ENCODE data around the gene BLZF1. TPM values are rescaled to one million over a fixed set of nuclear protein-coding genes. Genes with fewer than 3 reads are reported as not detected.
A peak's percentile ranks its signal among the peaks of the same experiment; 100 is the strongest.

BLZF1 gene, protein sequence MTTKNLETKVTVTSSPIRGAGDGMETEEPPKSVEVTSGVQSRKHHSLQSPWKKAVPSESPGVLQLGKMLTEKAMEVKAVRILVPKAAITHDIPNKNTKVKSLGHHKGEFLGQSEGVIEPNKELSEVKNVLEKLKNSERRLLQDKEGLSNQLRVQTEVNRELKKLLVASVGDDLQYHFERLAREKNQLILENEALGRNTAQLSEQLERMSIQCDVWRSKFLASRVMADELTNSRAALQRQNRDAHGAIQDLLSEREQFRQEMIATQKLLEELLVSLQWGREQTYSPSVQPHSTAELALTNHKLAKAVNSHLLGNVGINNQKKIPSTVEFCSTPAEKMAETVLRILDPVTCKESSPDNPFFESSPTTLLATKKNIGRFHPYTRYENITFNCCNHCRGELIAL
- 10 to 100 TPM; 15.7 to 31.5 (median 22.5) TPM for total RNA-seq

- no peak for TF ChIP-seq CTCF (IDR thresholded peaks at IDR 0.05)
Measured at GRCh38 chr1:169367686-169368405, at the start of gene BLZF1, which contains the start of gene NME7. Gene BLZF1 (plus strand): TSS chr1:169368195. CDS start chr1:169369523, 1,328 bp downstream. Gene NME7 (minus strand): TSS chr1:169367797. CDS start chr1:169367710, 87 bp downstream.

GRCh38 chr1:169318536-169319244 lies 49.3 kb upstream of the BLZF1 start:
- no peak for ATAC-seq (ENCODE audit: low FRiP score)
- no peak for TF ChIP-seq CTCF (IDR thresholded peaks at IDR 0.05)
- DNase-seq (ENCODE audit: low spot score) = no peak

More at GRCh38 chr1:169367686-169368405, at the start of gene BLZF1, which contains the start of gene NME7:
- peak; percentile 98 for ATAC-seq (ENCODE audit: low FRiP score)
- peak; percentile 94 for DNase-seq (ENCODE audit: low spot score)

DNA sequence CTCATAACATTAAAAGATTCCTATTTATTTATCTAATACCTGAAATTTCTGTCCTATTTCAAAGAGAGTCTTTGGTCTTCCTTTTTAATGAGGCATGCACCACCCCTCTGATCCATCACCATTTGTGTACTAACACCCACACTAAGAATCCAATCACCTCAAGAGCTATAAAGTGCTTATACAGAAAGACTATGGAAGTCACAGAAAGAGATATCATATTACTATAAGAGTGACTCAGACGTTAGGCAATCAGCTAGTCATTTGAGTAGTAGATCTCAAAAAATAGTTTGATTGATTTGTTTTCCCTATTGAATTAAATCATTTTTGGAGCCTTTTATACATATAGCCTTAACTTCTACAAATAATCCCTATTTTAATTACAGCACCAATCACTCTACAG lies 46.5 kb upstream of the BLZF1 start:
- TF ChIP-seq CTCF (IDR thresholded peaks at IDR 0.05) = no peak
- no peak for ATAC-seq (ENCODE audit: low FRiP score)
- no peak for DNase-seq (ENCODE audit: low spot score)

- ATAC-seq (ENCODE audit: low FRiP score) (no peak), DNase-seq (ENCODE audit: low spot score) (no peak)
- no peak for TF ChIP-seq CTCF (IDR thresholded peaks at IDR 0.05)
Measured at GRCh38 chr1:169322138-169322537, 45.9 kb upstream of the BLZF1 start.

DNA sequence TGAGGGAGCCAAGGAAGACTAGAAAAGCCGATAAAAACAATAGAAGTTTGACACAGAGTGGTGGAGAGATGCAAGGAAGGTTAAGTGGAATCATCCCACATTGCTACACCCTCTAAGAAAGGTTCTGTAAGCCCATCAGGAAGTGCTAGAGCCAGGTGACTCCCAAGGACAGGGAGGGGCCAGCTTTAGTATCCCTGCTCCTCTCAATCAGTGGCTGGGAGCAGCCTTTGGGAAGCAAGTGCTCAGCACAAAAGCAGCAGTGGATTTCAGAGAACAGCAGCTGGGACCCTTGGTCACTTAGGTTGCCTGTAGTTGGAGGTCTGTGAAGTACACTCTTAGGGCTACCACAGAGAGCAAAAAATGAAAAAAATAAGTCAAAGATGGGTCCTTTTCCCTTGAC lies 42.9 kb upstream of the BLZF1 start:
- DNase-seq (ENCODE audit: low spot score) = no peak
- no peak for ATAC-seq (ENCODE audit: low FRiP score)
- no peak for TF ChIP-seq CTCF (IDR thresholded peaks at IDR 0.05)

GRCh38 chr1:169326261-169326955 lies 41.6 kb upstream of the BLZF1 start:
- TF ChIP-seq CTCF (IDR thresholded peaks at IDR 0.05) = no peak
- ATAC-seq (ENCODE audit: low FRiP score) (no peak), DNase-seq (ENCODE audit: low spot score) (no peak)
